ENCODE data around the gene TAS2R38.
A peak's percentile ranks its signal among the peaks of the same experiment; 100 is the strongest.
"Not testable (repeated sequence)": the region's sequence is repeated elsewhere in the genome, so short reads cannot be mapped to it uniquely, and the experiment has no call there.

The TAS2R38 gene

DNA sequence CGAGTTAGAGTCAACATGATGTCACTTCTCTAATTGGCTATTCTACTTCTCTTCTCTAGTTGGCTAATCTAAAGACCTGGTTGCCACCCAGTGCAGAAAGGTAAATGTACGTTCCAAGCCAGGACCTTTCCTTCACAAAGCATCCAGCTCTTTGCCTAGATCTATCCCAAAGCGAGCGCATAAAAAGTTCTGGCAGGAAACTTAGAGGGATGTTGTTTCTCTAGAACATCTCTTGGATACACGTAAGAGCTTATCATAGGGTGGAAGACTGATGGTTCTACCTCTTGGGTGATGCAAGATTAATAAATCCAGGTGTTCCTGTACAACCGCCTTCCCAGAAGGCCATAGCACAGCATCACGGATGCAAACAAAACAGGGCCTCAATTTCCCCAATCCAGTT lies at the start of gene TAS2R38:
TAS2R38 (minus strand) TSS at position 101 of the 400 bp plus-strand sequence; CDS start at position 17, 84 bp downstream.
- no peak for DNase-seq (ENCODE audit: low read depth)

DNA sequence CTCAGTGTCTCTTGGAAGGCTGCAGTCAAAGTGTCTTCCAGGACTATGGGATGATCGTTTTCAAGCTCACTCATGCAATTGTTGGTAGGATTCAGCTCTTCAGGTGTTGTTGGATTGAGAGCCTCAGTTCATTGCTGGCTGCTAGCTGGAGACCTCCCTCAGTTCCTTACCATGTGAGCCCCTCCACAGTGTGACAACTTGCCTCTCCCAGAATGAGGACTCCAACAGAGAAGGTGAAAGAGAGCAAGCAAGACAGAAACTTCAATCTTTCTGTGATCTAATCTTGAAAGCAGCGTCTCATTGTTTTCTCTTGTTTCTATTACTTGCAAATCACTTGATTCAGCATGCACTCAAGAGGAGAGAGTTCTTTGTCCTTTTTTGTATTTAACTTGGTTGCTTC lies 44.6 kb upstream of the TAS2R38 start:
- DNase-seq (ENCODE audit: low read depth) = no peak

DNA sequence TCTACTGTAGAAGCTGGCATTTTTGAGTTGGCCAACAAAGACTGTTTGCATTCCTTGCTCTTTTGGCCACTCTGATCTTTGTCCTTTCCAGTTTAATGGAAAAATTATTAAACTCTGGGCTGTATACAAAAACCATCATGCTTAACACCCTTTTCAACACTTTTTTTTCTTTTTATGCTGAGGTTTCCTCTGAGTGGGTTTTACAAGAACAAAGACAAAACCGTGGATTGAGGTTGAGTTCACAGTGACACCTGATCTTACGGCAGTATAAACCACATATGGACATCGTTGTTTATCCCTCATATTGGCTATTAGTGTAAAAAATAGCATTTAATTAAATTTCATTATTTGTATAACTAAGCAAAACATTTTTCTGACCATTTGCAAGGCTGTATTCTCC lies 43.9 kb upstream of the TAS2R38 start:
- no peak for DNase-seq (ENCODE audit: low read depth)

DNA sequence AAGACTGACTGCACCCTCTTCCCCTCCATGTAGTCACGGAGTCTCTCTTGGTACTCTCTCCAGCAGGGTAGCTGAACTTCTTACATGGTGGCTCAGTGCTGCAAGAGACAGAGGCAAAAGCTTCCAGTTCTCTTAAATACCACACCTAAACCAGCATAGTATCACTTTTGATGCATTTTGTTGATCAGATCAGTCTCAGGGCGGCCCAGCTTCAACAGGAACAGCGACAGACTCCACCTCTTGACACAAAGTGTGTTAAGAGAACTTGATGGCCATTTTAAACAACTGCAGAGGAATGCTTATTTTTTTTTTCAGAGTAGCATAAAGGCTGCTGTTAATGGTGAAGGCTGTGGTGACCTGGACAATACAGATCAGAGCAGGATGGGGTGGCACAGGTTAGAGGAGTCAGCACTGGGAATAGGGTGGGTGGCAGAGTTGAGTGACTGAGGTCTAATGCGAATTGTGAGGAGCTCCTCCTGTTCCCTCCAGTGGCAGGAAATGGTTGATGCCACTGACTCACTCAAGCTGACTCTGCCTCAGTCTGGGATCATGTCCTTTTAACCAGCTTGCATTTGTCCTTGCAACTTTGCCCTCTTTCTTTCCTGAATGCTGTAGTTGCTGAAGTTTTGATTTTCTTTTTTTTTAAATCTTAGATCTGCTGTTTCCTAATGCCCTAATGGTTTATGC lies 39.4 kb upstream of the TAS2R38 start:
- peak; percentile 40 for DNase-seq (ENCODE audit: low read depth)

DNA sequence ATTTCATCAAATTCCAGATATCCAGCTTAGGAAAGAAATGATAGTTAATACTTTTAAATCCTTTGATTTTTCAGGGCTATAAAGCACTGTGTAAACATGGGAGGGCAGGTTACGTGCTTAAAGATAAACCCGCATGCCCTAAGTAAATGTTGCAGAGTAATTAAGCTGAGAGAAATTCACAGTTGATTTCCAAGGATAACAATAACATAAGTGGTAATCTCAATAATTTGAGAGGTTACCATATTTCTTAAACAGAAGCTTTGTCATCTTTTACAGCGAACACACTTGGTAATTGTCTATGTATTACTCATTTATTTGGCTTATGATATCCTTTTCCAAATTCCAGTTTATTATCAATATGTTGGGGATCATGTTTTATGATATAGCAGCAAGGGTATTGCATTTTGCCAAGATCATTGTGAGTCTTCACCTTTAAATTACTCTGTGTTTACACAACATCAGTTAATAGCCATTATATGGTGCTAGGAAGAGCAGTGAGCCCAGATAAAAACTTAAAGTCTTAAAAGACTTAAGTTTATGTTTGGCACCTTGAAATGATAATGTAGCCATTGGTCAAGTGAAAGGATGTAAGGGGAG lies 37.5 kb upstream of the TAS2R38 start:
- no peak for DNase-seq (ENCODE audit: low read depth)

DNA sequence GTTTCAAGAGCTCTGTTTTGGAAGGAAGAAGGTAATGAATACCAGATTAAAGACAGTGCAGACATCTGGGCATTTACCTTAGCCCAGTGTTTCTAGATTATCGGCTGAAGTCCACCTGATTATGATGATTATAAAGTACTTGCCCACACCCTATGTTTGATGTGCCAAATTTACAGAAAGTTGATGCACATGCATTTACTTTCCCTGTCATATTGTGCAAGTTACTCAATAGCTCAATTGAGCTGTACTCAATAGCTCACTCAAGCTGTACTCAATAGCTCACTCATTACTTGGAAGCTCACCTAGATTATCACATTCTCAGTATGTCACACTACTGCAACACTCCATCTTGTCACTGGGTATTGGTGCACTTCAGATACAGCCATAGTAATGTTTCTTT lies 35.6 kb upstream of the TAS2R38 start:
- DNase-seq (ENCODE audit: low read depth) = no peak

DNA sequence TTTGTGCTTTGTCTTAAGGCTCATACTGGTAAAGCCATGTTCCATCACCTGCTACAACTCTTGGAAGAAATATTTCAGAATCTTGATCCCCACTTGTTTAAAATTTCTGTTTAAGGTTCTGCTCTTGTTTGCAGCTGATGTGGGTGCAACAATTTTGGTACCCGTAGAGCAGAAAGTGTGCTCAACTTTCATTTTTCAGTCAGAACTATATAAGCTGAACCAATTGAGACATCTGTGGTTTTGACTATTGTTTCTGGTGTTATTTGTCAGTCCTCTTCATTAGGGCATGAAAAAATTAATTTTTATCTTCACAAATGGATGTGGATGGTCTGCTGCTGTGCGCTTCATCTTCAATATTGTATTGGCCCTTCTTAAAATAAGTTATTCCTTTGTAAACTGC lies 33.0 kb upstream of the TAS2R38 start:
- no peak for DNase-seq (ENCODE audit: low read depth)

DNA sequence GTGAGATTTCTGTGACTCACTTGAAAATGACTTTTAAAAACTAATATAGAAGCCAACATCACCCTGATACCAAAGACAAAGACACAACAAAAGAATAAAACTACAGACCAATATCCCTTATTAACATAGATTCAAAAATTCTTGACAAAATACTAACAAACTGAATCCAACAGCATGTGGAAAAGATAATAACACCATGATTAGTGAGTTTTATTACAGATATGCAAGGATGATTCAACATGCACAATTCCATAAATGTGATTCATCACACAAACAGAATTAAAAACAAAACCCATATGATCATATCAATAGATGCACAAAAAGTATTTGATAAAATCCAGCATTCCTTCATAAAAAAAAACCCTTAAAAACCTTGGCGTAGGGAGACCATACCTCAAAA lies 28.6 kb upstream of the TAS2R38 start:
- peak; percentile 20 for DNase-seq (ENCODE audit: low read depth)

DNA sequence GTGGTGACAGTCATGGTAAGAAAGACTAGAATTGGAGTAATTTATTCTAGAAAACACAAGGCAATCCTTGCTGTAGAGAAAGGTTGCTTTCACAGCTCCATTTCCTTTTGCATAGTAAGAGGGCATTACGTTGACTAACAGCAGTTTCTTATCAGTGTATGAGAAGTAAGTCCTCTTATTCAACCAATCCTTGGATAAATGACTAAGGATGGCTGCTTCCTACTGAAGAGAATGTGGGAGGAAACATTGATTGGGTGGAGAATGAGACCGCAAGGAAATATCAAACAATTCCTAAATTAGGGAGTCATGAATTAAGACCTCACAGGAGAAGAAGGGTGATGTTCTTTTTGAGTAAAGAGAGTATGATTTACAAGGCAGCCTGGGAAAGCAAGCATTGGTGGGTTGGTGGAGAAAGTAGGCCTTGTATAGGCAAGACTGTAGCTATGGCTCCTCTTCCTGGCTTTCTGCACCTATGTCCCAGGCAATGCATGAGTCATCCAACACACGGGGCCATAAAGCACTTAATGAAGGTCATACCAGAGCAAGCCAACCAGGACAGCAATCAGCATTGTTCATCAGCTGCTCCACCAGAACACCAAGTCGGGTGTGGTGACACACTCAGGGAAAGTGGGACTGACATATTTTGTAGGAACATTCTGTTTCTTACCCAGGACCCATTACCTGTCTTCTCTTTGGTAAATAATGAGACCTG lies 27.7 kb upstream of the TAS2R38 start:
- DNase-seq (ENCODE audit: low read depth) = peak; percentile 37

DNA sequence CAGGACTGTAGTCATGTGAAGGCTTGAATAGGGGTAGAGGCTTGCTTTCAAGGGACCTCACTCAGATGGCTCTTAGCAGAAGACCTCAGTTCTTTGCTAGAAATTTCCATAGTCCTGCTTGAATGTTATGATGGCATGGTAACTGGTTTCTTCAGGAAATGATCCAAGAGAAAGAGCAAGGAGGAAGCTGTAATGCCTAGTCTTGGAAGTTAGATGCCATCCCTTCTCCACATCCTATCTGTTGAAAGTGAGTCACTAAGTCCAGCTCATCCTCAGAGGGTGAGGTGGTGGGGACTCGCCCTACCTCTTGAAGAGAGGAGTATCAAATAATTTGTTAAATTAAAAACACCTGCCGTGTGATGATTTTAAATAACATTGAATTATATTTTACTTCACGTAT lies 26.7 kb upstream of the TAS2R38 start:
- DNase-seq (ENCODE audit: low read depth) = peak; percentile 28

DNA sequence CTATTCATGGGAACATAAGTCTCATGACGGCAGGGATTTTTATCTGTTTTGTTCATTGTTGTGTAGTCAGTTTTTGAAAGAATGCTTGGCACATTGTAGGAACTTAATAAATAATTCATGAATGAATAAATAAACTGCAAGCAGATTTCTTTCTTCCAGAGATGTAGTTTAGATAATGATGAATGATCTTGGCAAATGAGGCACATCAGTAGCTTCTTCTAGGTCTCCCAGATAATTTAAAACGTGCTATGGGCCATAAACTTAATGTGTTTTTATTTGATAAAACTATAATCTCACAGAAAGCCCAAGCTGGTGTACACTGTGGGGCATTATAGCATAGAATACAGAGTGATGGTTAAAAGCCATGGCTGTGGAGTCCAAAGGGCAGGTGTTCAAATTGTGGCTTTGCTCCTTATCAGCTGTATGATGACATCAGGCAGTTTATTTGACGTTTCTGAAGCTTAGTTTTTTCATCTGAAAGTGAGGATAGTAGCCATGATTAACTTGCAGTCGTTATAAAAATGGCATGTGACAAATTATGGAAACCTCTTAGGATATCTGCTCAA lies 25.6 kb upstream of the TAS2R38 start:
- no peak for DNase-seq (ENCODE audit: low read depth)

DNA sequence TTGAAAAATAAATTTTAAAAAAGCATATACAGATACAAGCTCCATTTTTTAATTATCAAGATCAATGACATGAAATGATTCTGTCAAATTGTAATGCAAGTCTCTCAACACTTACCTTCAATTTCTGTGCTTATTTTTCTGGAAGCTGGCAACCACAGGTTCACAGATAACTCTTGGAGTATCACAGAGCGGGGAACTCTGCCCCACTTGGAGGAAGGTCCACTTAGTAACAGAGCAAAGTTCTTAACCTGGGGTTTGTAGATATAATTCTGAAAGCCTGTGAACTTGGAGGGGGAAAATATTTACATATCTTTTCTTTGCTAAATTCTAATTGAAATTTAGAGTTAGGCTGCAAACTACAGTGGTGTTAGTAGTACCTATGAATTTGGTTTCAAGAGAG lies 19.8 kb upstream of the TAS2R38 start:
- DNase-seq (ENCODE audit: low read depth) = no peak

DNA sequence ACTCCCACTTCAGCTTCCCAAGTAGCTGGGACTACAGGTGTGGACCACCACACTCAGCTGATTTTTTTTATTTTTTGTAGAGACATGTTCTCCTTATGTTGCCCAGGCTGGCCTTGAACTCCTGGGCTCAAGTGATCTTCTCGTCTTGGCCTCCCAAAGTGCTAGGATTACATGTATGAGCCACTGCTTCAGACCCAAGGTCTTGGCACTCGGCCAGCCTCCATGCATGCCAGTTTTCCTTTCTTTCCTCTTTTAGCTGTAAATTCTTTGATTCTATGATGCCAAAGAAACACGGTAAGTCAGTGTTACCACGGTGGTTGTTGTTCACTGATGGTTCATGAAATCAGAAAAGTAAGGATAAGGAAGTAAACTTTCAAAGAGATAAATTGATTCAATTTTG lies 19.1 kb upstream of the TAS2R38 start:
- DNase-seq (ENCODE audit: low read depth) = no peak

DNA sequence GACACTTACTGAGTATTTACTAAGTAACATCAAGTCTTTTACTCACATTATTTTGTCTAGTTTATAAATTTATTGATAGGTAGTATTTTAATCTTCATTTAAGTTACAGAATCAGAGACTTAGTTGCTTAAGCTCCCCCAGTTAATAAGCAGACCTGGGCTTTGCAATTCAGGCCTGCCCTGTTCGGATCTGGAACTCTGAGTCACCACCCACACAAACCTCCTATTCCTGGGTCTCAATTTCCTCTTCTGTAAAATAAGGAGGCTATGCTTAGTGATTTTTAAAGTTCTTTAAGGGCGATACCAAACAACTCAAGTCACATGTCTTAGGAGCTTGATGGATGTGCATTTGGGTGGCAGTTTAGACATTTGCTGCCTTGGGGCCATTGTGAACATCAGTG lies 18.6 kb upstream of the TAS2R38 start:
- DNase-seq (ENCODE audit: low read depth) = peak; percentile 24

DNA sequence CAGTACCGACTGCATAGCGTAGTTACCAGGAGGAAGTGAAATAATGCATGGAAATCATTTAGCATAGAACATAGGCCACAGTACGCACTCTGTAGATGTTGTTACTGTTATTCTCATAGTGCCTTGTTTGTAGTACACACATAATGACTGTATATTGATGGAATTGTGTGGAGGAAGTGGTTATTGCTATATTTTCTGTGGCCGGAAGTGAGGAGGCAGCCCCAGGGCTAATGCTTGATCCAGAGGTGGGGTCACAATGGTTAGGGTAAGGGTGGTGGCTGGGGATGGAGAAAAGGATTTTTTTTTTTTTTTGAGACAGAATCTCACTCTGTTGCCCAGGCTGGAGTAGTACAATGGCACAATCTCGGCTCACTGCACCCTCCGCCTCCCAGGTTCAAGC lies 17.6 kb upstream of the TAS2R38 start:
- DNase-seq (ENCODE audit: low read depth) = peak; percentile 17

DNA sequence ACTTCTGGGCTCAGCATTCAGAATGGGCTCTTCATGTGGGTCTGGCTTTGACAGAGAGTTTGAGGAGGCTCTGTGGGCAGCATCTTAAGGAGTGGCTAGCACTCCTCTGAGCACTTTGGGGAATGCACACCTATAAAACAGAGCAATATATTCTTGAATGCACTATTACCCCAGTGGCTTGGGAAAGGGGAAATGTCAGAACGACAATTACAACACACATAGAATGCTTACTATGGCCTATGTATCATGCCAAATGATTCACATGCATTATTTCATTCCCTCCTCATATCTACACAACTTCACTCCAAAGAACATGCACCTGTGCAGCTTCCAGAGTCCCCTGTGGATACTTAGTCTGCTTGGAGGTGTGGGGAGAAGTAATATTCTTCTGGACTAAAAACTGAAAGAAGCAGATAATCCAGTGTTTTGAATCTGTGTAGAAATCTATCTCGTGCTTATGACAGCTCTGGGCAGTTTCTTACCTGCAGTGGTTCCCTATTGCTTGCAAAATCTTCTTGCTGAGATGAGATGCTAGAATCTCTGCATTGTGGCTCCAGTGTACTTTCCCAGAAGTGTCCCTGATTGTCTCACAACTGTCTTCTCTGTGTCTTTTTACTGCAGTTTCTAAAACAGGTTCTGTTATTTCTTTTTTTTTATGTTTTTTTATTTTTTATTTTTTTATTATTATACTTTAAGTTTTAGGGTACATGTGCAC lies 16.6 kb upstream of the TAS2R38 start:
- DNase-seq (ENCODE audit: low read depth) = no peak

DNA sequence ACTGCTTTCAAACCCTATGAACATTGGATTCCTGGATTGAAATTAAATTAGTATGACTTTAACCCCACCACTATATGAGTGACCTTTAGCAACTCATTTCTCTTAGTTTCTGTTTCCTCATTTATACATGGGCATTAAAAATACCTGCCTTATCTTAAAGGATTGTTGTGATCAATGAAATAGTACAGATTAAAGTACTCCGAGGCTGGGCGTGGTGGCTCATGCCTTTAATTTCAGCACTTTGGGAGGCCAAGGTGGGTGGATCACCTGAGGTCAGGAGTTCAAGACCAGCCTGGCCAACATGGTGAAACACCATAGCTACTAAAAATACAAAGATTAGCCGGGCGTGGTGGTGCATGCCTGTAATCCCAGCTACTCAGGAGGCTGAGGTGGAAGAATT lies 14.2 kb upstream of the TAS2R38 start:
- not testable (repeated sequence) for DNase-seq (ENCODE audit: low read depth)

DNA sequence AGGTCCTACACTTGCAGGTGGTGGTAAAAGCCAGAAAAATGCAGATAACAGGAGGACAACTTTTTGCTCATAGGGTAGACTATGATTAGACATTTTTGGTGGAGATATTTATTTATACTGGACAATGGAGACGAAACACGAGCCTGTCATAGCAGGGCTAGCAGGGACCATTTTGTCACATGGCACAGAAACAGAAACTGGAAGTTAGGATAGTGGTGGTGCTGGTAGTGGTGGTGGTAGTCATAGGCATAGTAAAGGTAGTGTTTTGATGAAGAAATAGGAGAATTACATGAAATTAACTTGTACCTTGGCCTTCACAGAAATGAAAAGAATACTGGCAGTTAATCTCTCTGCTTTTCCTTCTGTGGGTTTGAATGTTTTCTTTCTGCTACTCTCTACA lies 13.3 kb upstream of the TAS2R38 start:
- no peak for DNase-seq (ENCODE audit: low read depth)

DNA sequence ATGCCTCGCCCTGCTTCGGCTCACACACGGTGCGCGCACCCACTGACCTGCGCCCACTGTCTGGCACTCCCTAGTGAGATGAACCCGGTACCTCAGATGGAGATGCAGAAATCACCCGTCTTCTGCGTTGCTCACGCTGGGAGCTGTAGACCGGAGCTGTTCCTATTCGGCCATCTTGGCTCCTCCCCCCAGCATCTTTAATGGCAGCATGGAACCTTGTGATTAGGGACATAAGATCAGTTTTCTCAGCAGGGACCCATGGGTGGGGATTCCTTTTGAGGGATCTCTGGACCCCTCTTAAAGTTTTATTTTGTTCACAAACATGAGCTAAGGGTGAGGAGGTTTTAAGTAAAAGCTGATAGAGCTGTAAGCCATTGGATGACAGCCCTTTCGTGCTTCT lies 12.4 kb upstream of the TAS2R38 start:
- not testable (repeated sequence) for DNase-seq (ENCODE audit: low read depth)

DNA sequence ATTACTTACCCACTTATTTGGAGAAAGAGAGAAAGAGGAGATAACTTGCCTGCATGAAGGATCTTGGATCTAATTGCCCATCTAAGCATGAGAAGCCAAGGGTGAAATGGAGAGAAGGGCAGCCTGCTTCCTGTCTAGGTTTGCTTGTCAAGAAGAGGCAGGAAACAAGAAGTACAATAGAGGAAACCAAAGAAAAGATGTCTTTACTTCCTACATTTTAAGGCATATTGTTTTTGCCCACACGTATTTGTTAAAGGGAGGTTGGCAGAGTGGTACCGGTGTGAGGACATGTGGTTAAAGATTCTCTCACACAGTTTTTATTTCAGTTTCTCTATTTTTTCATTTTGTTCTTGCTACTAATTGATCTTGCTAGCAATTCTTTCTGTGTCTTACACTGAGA lies 6.0 kb upstream of the TAS2R38 start:
- DNase-seq (ENCODE audit: low read depth) = no peak

DNA sequence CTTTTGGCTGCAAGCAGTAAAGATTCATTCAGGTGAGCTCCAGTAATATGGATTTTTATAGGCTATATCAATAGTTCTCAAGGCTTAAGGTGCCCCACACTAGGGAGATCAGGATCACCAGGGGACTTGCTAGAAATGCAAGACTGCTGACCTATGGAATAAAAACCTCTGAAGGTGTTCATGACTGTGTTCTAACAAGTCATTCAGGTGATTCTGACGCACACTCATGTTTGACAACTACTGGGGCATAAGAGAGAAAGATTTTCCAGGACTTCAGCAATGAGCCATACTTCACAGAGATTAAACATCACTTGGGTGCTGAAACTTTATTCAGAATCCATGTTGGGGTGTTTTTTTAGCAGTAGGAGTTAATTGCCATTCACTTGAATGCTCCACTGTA lies 4.8 kb upstream of the TAS2R38 start:
- no peak for DNase-seq (ENCODE audit: low read depth)

DNA sequence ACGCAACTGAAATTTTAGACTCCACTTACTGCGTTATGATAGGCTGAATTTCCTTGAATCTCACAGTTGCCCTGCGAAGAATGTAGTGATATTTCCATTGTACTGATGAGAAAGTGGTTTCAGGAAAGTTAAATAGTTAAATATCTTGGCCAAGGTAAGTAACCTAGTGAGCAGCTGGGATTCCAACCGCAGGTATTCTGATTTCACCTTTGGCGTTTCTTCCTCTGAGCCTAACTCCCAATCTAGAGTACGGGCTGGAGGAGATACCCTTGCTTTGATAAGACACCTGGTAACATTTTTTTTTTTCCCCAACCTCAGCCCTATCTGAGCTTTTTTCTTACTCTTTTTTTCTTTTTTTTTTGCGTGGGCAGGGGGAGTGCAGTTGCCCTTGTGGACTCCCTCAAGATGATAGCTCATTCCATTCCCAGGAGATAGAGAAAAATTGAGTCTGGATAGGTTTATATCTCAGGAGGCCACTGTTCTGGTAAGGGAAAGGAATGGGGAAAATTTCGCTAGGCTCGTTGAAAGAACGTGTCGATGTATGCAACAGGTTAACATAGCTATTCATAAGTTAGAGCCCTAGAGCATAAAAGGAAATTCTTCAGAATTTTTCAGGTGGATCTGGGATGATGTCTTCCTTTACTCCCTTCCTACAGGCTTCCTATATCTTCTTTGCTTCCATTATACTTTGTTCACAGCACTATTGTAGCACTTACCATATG lies 3.1 kb upstream of the TAS2R38 start:
- no peak for DNase-seq (ENCODE audit: low read depth)

All from ELR (cell line).